MM.1S (cell line): Measurements from ENCODE around the gene CHRNE.

Experiments
- EZH2 ChIP-seq: fragments of 300-600 bp; sonication (generic); optimal IDR thresholded peaks from 2 replicates; pipeline ENCODE3; 2017; ENCODE audit warnings: low read depth, mild to moderate bottlenecking, antibody characterized with exemption, low read length, mixed read lengths
- EZH2phosphoT487 ChIP-seq: fragments of 300-600 bp; sonication (generic); IDR thresholded peaks from 2 replicates; pipeline ENCODE4 v1.6.1; 2018; ENCODE audit warnings: antibody characterized with exemption, low read length
- TF ChIP-seq, protein P1 (sequence below): fragments of 300-600 bp; sonication (generic); IDR thresholded peaks from 2 replicates; pipeline ENCODE4 v1.5.1; 2016; ENCODE audit warnings: antibody characterized with exemption, low read length, mixed read lengths

DNA sequence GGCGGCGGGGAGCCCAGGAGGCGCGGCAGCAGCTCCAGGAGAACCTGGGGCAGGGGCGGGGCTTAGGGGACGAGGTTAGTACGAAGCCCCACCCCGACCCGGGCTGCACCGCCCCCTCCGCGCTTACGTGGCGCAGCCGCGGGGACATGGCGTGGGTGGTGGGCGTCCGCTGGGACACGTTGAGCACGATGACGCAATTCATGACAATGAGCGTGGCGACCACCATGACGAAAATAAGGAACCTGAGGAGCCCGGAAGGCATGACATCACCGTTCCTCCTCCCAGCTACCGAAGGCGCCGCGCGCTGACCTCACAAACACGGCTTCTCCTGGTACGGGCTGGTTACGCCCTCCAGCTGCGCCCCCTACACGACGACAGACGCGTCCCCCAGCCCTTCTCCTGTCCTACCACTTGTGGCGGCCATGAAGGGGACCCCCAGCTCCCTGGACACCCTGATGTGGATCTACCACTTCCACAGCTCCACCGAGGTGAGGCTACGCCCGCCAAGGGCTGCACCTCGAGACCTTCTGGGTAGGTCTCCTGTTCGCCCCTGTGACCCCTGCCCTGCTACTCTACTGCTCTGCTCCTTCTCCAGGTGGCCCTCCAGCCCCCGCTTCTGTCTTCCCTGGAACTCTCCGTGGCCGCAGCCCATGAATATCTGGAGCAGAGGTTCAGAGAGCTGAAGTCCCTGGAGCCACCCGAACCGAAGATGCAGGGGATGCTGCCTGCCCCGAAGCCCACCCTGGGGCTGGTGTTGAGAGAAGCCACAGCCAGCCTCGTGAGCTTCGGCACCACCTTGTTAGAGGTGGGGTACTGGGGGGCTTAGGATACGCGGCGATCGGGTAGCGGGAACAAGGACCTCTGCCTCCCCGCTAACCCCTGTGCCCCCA lies 3.3 kb downstream of the CHRNE start, which contains the start of gene C17orf107:
- TF ChIP-seq, protein P1, sequence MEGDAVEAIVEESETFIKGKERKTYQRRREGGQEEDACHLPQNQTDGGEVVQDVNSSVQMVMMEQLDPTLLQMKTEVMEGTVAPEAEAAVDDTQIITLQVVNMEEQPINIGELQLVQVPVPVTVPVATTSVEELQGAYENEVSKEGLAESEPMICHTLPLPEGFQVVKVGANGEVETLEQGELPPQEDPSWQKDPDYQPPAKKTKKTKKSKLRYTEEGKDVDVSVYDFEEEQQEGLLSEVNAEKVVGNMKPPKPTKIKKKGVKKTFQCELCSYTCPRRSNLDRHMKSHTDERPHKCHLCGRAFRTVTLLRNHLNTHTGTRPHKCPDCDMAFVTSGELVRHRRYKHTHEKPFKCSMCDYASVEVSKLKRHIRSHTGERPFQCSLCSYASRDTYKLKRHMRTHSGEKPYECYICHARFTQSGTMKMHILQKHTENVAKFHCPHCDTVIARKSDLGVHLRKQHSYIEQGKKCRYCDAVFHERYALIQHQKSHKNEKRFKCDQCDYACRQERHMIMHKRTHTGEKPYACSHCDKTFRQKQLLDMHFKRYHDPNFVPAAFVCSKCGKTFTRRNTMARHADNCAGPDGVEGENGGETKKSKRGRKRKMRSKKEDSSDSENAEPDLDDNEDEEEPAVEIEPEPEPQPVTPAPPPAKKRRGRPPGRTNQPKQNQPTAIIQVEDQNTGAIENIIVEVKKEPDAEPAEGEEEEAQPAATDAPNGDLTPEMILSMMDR = no peak
- TF ChIP-seq EZH2 = no peak
- TF ChIP-seq EZH2phosphoT487 = no peak
